HG03175 (cell line): ENCODE measurements around the gene CD180.

Experiments used
- ATAC-seq: cut with Tn5 transposase; IDR thresholded peaks from one replicate; pipeline ENCODE4 v1.9.1; 2021; ENCODE audit warnings: mild to moderate bottlenecking, moderate library complexity; ENCODE audit not compliant: unreplicated experiment

Gene CD180

DNA sequence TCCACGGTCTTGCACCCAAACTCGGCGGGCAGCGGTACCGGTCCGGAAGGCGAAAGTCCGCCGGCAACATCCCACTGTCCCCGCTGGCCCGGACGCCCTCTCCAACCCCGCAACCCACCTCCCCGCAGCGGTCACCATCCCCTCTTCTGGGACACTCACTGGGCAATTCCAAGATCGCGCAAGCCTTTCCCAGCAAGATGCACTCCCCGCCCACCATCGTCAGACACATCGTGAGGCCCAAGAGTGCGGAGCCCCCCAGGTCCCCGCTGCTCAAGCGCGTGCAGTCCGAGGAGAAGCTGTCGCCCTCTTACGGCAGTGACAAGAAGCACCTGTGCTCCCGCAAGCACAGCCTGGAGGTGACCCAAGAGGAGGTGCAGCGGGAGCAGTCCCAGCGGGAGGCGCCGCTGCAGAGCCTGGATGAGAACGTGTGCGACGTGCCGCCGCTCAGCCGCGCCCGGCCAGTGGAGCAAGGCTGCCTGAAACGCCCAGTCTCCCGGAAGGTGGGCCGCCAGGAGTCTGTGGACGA is 33.3 kb downstream of the CD180 start:
- ATAC-seq: no peak

DNA sequence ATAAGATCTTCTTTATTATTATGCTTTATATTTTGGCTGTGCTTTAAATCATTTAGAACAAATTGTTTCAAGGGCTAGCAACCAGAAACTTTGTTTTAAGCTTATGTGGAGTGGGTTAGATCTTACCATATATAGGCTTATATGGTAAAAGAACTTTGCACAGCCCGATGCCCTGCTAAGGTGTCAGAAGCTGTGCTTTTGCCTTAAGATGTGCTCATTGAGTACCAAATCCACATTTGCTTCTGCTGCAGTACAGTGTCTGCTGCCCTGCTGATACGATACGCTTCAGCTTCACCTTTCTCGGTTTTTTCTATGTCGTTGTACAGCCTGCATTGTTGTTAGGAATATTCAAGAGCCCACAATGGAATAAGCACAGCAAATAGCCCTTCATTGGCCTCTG is 34.8 kb downstream of the CD180 start:
- no peak for ATAC-seq

DNA sequence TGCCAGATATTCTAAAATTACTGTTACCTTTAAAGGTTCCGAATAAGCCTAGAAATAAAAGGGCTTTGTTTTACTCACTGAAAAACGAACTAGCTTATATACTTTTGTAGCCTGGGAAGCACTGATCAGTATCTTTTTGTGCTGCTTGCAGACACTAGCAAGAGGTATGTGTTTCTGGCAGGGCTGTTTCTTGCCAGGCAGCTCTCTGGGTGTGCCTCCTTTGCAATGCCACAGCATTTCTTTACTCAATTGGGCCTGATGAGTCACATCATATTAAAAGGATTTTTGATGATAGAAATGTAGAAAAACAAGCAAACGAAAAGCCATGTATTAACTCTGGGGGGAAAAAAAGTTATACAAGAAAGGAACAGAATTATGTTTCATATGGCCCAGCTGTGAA is 35.6 kb downstream of the CD180 start:
- ATAC-seq: no peak

DNA sequence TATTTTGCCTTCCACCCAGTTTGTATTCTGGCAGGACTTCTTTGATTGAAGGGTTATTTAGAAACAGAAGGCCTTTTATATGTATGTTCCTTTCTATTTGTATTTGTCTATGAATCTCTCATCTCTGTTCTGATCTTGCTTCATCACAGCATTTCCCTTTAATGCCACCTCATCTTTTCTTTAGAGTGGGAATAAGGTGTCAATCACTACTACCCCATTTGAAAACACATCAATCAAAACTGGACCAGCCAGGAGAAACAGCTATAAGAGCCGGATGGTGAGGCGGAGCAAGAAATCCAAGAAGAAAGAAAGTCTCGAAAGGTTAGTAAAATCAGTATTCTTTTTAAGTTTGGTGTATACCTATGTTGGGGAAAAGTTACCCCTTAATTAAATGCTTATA is 36.3 kb downstream of the CD180 start:
- no peak for ATAC-seq

DNA sequence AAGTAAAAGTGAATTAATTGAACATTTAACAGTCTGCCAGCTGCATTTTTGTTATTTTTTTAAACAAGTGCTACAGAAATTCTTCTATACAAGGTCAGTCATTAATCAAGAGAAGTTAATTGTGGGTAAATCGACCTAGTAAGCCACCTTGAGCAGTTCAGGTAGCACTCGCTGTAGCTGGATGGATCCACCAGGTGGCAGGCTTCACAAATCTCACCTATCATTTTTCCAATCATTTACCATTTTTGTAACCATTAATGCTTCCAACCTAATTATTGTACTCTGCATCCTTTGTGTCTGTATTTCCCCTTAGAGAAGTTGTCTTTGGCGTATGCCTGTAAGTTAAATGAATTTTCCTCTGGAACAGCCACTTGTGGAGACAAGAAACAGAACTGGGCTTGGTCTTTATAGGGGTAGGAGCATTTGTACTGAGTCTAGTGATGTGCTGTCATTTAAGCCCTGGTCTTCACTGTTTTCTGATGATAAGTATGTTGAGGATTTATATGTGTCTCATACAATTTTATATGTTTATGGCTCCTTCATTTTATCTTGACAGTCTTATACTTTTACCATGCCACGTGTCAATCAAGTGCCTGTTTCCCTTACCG is 39.5 kb downstream of the CD180 start:
- ATAC-seq: peak; percentile 62

DNA sequence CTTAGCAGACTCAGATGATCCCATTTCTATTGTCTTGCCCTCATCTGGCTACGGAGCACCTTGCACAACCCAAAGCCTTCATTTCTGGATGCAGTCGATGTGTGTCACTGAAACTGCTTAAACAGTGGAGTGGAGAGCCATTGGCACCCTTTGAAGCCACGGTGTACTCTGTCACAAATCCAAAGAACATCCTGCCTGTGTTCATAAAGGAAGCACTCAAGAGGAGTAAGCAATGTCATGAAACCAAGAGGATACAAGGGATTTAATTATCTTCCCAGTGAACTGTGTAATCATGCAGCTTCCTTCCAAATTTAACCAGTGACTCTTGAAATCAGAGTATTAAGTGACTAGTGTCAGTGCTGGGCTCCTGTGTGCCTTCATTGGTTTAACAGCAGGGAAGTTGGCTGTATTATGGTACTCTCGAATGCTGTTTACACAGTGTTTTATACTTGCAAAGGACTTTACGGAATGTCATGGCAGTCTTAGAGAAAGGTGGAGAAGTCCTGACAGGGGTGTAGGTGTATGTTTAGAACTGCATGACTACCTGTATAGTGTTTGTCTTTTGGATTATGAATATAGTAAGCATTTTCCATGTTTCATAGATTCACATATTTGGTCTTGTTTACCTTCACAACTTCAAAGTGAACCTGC is 41.9 kb downstream of the CD180 start:
- ATAC-seq: no peak

DNA sequence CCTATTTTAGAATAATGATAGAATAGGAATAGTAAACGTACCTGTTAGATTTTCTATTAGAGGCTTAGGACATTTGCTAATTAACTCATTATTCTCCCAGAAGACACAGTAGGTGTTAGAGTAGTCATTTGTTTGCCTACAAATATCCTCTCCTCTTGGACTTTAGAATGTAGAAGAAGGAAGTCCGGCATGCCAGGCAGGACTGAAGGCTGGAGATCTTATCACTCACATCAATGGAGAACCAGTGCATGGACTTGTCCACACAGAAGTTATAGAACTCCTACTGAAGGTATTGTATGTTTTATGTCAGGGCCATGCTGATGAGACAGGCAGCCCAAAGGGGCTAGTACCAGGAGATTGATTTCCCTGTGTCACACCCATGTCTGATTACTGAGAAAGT is 43.3 kb downstream of the CD180 start:
- no peak for ATAC-seq

DNA sequence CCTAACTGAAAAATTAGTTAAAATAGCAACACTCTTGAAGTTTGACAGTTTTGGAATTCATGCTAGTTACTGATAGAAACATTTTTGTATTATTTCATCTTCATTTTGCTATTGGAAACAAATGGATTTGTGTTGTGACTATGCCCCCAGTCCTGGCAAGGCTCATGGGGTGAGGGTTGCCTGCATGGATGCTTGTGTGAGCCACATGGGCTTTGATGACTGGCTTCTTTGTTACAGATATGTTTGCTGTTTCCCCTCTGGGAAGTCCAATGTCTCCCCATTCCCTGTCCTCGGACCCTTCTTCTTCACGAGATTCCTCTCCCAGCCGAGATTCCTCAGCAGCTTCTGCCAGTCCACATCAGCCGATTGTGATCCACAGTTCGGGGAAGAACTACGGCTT is 44.2 kb downstream of the CD180 start:
- ATAC-seq: no peak

DNA sequence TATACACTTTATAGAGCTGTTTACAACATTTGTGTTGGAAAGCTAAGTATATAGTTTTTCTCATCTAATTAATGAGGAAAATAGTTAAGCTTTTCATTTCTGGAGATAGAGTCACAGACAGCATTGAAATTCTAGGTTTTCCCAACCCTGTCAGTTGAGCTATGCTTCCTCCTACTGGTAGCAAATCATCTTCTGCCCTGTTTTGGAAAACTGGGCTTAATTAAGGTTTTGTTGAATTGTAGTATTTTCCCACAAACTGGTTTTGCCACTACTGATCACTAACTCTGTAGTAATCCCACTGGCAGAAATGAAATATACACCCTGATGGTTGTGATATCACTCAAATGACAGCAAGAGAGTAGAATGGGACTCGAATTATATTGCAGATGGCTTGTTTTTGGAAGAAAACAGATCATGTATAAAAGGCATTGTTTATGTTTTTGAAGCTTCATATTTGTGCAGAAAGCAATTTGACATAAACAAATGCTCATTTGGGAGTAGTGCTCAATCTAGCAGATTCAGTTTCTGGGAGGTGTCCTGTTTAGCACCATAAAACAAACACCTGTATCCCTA is 46.6 kb downstream of the CD180 start:
- ATAC-seq: no peak

DNA sequence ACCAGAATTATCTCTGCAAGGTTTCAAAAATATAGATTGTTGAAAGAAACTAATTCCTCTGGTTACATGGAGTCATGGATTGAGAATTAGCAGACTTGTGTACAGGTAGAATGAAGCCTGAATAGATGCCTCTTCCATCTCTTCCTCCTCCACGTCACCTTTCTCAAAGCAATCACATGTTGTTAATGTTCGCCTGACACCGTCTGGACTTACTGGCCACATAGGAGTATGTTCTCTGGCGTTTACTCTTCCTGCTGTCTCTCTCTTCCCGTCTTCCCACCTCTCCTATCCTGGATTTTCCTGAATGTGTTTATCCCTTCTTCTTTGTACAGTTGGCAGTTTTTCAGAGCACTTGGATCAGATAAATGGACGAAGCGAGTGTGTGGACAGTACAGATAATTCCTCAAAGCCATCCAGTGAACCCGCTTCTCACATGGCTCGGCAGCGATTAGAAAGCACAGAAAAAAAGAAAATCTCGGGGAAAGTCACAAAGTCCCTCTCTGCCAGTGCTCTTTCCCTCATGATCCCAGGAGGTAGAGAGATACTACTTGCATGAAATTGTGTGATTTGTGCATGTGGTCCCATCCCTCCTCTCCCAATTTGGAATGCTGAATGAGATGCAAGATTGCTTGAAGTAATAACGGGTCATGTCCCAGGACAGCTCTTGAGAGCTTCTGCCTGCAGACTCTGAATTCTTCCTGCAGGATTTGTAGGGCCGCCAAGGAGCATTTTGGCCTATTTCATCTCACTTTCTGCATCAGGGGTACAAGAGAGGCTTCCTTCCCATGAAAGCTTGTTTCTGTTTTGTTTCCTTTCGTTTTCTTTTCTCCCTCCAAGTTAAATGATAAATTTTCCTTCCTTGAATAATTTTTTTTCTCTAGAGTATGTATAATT is 47.3 kb downstream of the CD180 start:
- ATAC-seq: no peak

DNA sequence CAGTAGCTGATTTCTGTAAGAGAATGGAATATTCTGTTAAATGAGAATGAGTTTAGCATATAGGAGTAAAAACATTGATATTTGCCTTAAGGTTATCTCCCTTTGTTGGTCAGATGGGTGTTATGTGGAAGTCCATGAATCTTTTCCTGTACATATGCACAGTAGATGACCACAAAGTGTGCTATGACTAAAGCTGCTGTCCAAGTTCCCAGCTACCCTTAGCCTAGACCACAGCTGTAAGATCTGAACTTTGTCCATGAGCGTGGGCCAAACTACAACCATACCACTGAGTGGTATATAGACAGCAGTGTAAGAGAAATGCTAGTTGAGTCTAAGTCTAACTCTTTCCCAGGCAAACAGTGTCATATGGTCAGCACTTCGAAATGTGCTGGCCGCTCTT is 48.8 kb downstream of the CD180 start:
- no peak for ATAC-seq

DNA sequence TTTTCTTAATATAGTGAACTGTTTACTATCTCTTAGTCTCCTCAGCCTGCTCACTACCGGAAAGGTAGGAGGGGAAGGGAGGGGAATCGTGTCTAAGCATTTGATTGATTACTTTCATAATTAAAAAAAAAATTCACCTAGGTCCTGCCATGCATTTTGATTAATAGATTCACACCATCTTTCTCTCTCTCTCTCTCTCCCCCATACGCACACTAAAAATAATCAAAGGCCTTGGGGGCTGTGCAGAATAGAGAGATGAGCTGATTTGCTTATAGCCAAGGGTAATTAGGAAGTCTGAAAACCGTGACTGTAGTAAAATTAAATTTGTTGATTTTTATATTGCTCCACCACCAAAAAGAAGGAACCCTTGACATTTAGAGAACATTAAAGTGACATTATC is 49.6 kb downstream of the CD180 start:
- ATAC-seq: no peak

DNA sequence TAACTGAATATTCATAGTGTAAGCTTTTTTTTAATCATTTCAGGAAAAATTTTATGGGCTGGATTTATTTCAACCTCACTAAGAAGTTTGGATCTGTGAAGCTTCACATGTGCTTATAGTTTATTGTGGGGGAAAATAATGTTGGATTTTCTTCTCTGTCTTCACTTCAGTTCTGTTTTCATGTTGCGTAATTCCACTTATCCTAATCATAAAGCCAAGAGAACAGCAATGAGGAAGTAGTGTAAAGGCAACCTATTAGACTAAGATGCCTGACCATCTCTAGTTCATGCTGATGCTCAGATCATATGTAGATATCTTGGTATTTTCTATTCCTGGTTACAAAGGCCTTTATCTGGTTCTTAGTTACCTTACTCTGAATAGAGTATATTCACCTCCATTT is 50.0 kb downstream of the CD180 start:
- no peak for ATAC-seq

DNA sequence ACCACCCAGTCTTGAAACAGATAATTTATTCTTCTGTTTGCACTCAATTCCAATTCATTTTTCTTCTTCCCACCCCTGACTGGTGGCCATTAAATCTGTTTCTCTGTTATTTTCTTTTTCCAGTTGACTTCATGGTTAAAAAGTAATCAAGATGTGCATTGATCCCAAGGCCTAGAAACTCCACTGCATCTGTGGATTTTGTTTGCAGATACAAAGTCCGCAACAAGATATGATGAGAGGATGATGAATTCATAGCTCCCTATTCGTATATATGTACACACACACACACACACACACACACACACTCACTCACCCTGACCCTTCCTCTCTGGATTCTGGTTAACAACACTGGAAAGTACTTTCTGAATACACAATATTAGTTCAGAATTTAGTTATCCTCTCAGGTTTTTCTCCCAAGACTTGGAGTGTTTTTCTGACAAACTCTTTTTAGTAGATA is 52.4 kb downstream of the CD180 start:
- ATAC-seq: no peak

DNA sequence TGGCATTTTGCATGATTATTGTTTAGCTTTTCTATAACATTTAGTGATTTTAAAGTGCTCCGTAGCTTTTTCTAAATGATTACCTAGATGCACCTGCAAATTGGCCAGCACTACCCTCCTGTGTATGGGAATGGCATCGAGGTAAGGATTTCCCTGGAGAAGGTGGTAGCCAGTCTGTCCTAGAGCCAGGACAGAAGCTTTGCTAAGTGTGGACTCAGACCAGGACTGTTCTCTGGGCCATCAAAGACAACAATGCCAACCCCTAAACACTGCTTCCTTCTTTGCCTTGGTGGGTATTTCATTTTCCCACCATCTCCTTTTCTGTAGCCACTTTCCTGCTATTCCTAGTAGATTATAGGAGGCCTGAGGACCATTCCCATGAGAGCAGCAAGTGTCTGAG is 53.0 kb downstream of the CD180 start:
- ATAC-seq: no peak

DNA sequence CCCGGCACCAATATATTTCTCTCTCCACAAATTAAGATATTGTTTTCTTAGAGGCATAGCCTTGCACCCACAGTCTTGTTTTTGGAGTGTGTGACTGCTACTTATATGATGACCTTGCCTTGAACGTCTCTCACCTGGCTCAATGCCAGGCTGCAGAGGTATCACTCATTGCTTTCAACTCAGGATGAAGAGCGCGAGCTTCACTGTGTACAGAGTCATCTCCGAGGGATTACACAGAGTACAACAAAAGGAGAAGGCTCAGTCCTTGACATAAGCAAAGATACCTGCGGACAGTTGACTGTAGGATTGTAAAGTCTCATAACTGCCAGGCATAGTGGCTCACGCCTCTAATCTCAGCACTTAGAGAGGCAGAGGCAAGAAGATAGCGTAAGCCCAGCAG is 53.8 kb downstream of the CD180 start:
- ATAC-seq: no peak

DNA sequence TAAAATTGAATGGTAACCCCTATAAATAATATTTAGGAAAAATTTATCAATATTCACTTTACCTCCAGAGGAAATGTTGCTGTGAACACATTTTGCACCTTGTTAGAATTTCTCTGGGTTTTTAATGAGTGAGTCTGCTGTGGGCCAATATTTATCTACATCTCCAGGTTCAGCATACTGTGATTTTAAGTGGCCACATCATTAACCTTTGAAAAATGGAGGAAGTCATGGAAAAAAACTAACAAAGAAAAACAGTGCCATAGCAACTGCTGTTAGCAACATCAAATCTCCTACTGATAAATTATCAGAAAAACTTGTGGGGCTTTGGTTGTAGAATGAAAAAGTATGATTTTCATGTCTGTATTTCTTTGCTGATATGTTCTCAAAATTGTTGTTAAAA is 55.0 kb downstream of the CD180 start:
- no peak for ATAC-seq

DNA sequence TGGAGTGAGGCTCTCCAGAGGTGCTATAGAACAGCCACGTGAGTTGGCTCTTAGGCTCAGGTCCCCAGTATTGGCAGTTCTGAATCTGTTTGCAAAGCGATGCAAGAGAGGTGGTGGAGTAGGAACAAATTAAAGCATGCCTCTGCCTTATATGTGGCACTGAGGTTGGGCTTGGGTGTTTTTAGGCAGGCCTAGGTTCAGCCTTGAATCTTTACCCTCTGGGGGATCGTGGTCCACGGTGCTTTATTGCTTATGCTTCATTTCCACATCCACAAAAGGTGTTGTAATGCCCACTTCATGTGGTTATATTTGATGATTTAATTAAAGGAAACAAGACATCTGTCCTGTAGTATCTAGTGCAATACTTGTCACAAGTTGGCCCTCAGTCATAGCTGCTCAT is 56.2 kb downstream of the CD180 start:
- no peak for ATAC-seq

DNA sequence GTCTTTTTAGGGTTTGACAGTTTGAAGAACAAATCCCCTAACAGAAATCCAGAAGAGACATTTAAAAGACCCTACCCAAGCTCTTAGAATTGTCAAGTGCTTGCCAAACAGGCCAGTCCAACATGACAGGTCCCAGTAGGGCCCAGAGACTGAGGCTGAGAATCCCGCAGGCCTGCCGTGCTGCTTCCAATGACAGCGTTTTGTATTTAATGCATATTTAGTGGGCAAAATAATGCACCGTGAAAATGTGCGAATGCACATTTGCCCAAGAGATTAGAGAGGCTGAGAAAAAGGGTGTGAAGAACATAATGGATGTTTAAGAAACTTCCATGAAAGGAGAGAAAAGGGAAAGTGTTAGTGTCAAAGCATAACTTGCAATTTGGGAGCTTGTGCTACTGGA is 57.6 kb downstream of the CD180 start:
- ATAC-seq: no peak

DNA sequence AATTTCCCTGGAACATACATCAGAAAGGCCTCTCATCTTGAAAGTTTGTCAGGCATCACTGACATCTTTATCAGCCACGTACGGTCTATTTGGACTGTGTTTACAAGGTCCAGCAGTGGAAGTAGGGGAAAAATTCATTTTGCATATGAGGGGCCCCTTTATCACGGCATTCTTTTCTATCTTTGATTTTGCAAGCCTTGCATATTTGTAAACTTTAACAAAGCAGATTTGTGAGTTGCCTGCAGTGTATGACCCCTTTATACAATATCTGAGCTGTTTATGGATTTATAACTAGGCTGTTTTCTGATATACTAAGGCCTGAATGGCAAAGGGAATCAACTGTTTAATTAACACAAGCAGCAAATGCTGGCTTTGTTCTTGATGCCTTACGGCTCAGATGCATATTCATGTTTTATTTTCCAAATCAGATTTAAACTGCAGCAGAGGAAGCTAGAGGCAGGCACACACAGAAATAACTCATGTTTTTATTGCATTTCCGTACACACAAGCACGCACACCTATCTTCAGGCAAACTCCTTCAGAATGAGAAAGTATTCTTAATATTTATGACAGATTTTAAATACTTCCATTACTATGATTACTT is 61.1 kb downstream of the CD180 start:
- no peak for ATAC-seq

DNA sequence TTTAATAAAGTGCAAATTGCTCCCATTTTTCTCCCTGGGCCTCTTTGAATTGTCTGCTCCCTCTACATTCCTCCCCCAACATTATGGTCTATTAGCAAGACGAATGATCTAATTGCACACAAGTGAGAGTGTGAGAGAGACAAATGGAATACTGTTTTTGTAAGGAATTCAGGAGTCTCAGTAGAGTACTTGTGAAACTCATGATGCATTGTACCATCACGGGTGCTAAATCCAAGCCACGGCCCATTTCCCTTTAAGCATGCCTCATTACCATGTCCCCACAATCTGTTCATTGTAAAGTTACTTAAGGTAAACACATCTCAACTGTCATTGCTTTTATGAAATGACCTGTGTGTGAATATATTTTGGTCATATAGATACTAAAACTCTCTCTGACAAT is 62.8 kb downstream of the CD180 start:
- ATAC-seq: no peak
